ENCODE measurements around the gene PLEK. TPM values are rescaled to one million over a fixed set of nuclear protein-coding genes. Genes with fewer than 3 reads are reported as not detected.
A peak's percentile ranks its signal among the peaks of the same experiment; 100 is the strongest.

PLEK gene
- total RNA-seq, 1 experiment from 2014 or later, result 232 TPM

- Histone ChIP-seq H3K4me2 (ENCODE audit: low read depth, low read length, poor library complexity, severe bottlenecking) (peak overlapping the region; percentile 32), H3K27me3 (ENCODE audit: low read length) (no peaks in the 10 kb centered on the region), H3K9me2 (replicated peaks; ENCODE audit: insufficient read depth, low read length) (no peaks in the 10 kb centered on the region), H3K27ac (ENCODE audit: low read length) (peak overlapping the region; percentile 6; the same call in 1 of the 2 replicates), H3K4me3 (ENCODE audit: low read length) (no peak overlapping the region), H4K20me1 (ENCODE audit: insufficient read depth, low read depth, low read length) (no peaks in the 10 kb centered on the region), H3K9ac (ENCODE audit: low read length) (no peak overlapping the region), H2AFZ (ENCODE audit: low read length) (no peak overlapping the region), H3K9me3 (ENCODE audit: low read length) (no peaks in the 10 kb centered on the region), H3K79me2 (ENCODE audit: low read length) (peaks cover 20% of the 10 kb centered on the region), H3K36me3 (ENCODE audit: insufficient read depth, low read length) (no peaks in the 10 kb centered on the region), H3K4me1 (ENCODE audit: low read length) (peaks cover 53% of the 10 kb centered on the region)
- peak; percentile 65 for DNase-seq
These were observed 5.2 kb upstream of the PLEK start for GRCh38 chr2:68359889-68360288.

- peak overlapping the region; percentile 62; the same call in 1 of the 2 replicates for H2AFZ ChIP-seq (ENCODE audit: low read length)
- H3K9me3 ChIP-seq (ENCODE audit: low read length), result no peaks in the 10 kb centered on the region
- no peaks in the 10 kb centered on the region for H3K27me3 ChIP-seq (ENCODE audit: low read length)
- H3K36me3 ChIP-seq (ENCODE audit: insufficient read depth, low read length), result no peaks in the 10 kb centered on the region; the same call in 1 of the 2 replicates
- peaks cover 41% of the 10 kb centered on the region for H3K79me2 ChIP-seq (ENCODE audit: low read length)
- peak overlapping the region; percentile 61 for H3K9ac ChIP-seq (ENCODE audit: low read length)
- no peaks in the 10 kb centered on the region for H4K20me1 ChIP-seq (ENCODE audit: insufficient read depth, low read depth, low read length)
- H3K4me2 ChIP-seq (ENCODE audit: low read depth, low read length, poor library complexity, severe bottlenecking), result peak overlapping the region; percentile 70
- H3K4me1 ChIP-seq (ENCODE audit: low read length), result peaks cover 62% of the 10 kb centered on the region
- no peaks in the 10 kb centered on the region for H3K9me2 ChIP-seq (replicated peaks; ENCODE audit: insufficient read depth, low read length)
- peak overlapping the region; percentile 96 for H3K27ac ChIP-seq (ENCODE audit: low read length)
- peak; percentile 97 for DNase-seq
- H3K4me3 ChIP-seq (ENCODE audit: low read length), result peak overlapping the region; percentile 36
These were observed 3.0 kb upstream of the PLEK start for GRCh38 chr2:68362069-68362468.

- H3K4me1 ChIP-seq (ENCODE audit: low read length), result peaks cover 66% of the 10 kb centered on the region
- H3K9me2 ChIP-seq (replicated peaks; ENCODE audit: insufficient read depth, low read length), result no peaks in the 10 kb centered on the region
- H3K79me2 ChIP-seq (ENCODE audit: low read length), result peaks cover 48% of the 10 kb centered on the region
- H3K9ac ChIP-seq (ENCODE audit: low read length), result peak overlapping the region; percentile 61
- no peaks in the 10 kb centered on the region for H3K9me3 ChIP-seq (ENCODE audit: low read length)
- H2AFZ ChIP-seq (ENCODE audit: low read length), result peak overlapping the region; percentile 62
- 0 out of 2 replicates have a peak, but pooled peaks cover 3% of the 10 kb centered on the region for H4K20me1 ChIP-seq (ENCODE audit: insufficient read depth, low read depth, low read length)
- peaks cover 6% of the 10 kb centered on the region for H3K36me3 ChIP-seq (ENCODE audit: insufficient read depth, low read length)
- H3K4me2 ChIP-seq (ENCODE audit: low read depth, low read length, poor library complexity, severe bottlenecking), result peak overlapping the region; percentile 70
- H3K27ac ChIP-seq (ENCODE audit: low read length), result peak overlapping the region; percentile 96
- no peaks in the 10 kb centered on the region for H3K27me3 ChIP-seq (ENCODE audit: low read length)
- H3K4me3 ChIP-seq (ENCODE audit: low read length), result peak overlapping the region; percentile 36
- DNase-seq, result peak; percentile 67
These were observed 2.3 kb upstream of the PLEK start for GRCh38 chr2:68362749-68363148.

GRCh38 chr2:68363721-68364120 lies 1.4 kb upstream of the PLEK start:
- H3K27ac ChIP-seq (ENCODE audit: low read length), result peak overlapping the region; percentile 96
- peak overlapping the region; percentile 89; the same call in 1 of the 2 replicates for H3K4me3 ChIP-seq (ENCODE audit: low read length)
- peaks cover 69% of the 10 kb centered on the region for H3K4me1 ChIP-seq (ENCODE audit: low read length)
- peak overlapping the region; percentile 88 for H3K9ac ChIP-seq (ENCODE audit: low read length)
- no peaks in the 10 kb centered on the region for H3K9me3 ChIP-seq (ENCODE audit: low read length)
- no peaks in the 10 kb centered on the region for H3K9me2 ChIP-seq (replicated peaks; ENCODE audit: insufficient read depth, low read length)
- peaks cover 16% of the 10 kb centered on the region for H3K36me3 ChIP-seq (ENCODE audit: insufficient read depth, low read length)
- H3K27me3 ChIP-seq (ENCODE audit: low read length), result no peaks in the 10 kb centered on the region
- H3K79me2 ChIP-seq (ENCODE audit: low read length), result peaks cover 58% of the 10 kb centered on the region
- peak; percentile 54 for DNase-seq
- H3K4me2 ChIP-seq (ENCODE audit: low read depth, low read length, poor library complexity, severe bottlenecking), result peak overlapping the region; percentile 90
- peaks cover 3% of the 10 kb centered on the region; the same call in 1 of the 2 replicates for H4K20me1 ChIP-seq (ENCODE audit: insufficient read depth, low read depth, low read length)
- no peak overlapping the region for H2AFZ ChIP-seq (ENCODE audit: low read length)

GRCh38 chr2:68366083-68366560 lies 1.0 kb downstream of the PLEK start:
- Histone ChIP-seq H2AFZ (ENCODE audit: low read length) (no peak overlapping the region), H3K9me3 (ENCODE audit: low read length) (no peaks in the 10 kb centered on the region), H3K27ac (ENCODE audit: low read length) (peak overlapping the region; percentile 96), H3K4me2 (ENCODE audit: low read depth, low read length, poor library complexity, severe bottlenecking) (peak overlapping the region; percentile 90), H3K4me3 (ENCODE audit: low read length) (peak overlapping the region; percentile 89), H3K9me2 (replicated peaks; ENCODE audit: insufficient read depth, low read length) (no peaks in the 10 kb centered on the region), H4K20me1 (ENCODE audit: insufficient read depth, low read depth, low read length) (peaks cover 3% of the 10 kb centered on the region; the same call in 1 of the 2 replicates), H3K36me3 (ENCODE audit: insufficient read depth, low read length) (peaks cover 35% of the 10 kb centered on the region), H3K9ac (ENCODE audit: low read length) (peak overlapping the region; percentile 88), H3K27me3 (ENCODE audit: low read length) (no peaks in the 10 kb centered on the region), H3K4me1 (ENCODE audit: low read length) (peaks cover 80% of the 10 kb centered on the region), H3K79me2 (ENCODE audit: low read length) (peaks cover 82% of the 10 kb centered on the region)
- DNase-seq, result peak; percentile 85

GRCh38 chr2:68367953-68368653 lies 3.0 kb downstream of the PLEK start:
- H2AFZ ChIP-seq (ENCODE audit: low read length), result no peak overlapping the region
- peaks cover 52% of the 10 kb centered on the region for H3K36me3 ChIP-seq (ENCODE audit: insufficient read depth, low read length)
- H3K4me1 ChIP-seq (ENCODE audit: low read length), result peaks cover 87% of the 10 kb centered on the region
- no peaks in the 10 kb centered on the region for H3K9me2 ChIP-seq (replicated peaks; ENCODE audit: insufficient read depth, low read length)
- no peaks in the 10 kb centered on the region for H3K9me3 ChIP-seq (ENCODE audit: low read length)
- H3K79me2 ChIP-seq (ENCODE audit: low read length), result peaks cover 100% of the 10 kb centered on the region
- no peaks in the 10 kb centered on the region for H3K27me3 ChIP-seq (ENCODE audit: low read length)
- H3K27ac ChIP-seq (ENCODE audit: low read length), result peak overlapping the region; percentile 96
- peak overlapping the region; percentile 89 for H3K4me3 ChIP-seq (ENCODE audit: low read length)
- DNase-seq, result peak; percentile 56
- peaks cover 3% of the 10 kb centered on the region; the same call in 1 of the 2 replicates for H4K20me1 ChIP-seq (ENCODE audit: insufficient read depth, low read depth, low read length)
- H3K9ac ChIP-seq (ENCODE audit: low read length), result peak overlapping the region; percentile 88
- H3K4me2 ChIP-seq (ENCODE audit: low read depth, low read length, poor library complexity, severe bottlenecking), result peak overlapping the region; percentile 90

GRCh38 chr2:68368654-68369336 lies 3.7 kb downstream of the PLEK start:
- Histone ChIP-seq H3K4me2 (ENCODE audit: low read depth, low read length, poor library complexity, severe bottlenecking) (peak overlapping the region; percentile 90), H3K27ac (ENCODE audit: low read length) (peak overlapping the region; percentile 96), H2AFZ (ENCODE audit: low read length) (no peak overlapping the region), H3K4me3 (ENCODE audit: low read length) (peak overlapping the region; percentile 89), H3K9me2 (replicated peaks; ENCODE audit: insufficient read depth, low read length) (no peaks in the 10 kb centered on the region), H3K36me3 (ENCODE audit: insufficient read depth, low read length) (peaks cover 53% of the 10 kb centered on the region), H3K27me3 (ENCODE audit: low read length) (no peaks in the 10 kb centered on the region), H3K4me1 (ENCODE audit: low read length) (peaks cover 87% of the 10 kb centered on the region), H3K79me2 (ENCODE audit: low read length) (peaks cover 99% of the 10 kb centered on the region), H3K9me3 (ENCODE audit: low read length) (no peaks in the 10 kb centered on the region), H4K20me1 (ENCODE audit: insufficient read depth, low read depth, low read length) (peaks cover 3% of the 10 kb centered on the region; the same call in 1 of the 2 replicates), H3K9ac (ENCODE audit: low read length) (peak overlapping the region; percentile 88)
- DNase-seq, result peak; percentile 54

GRCh38 chr2:68369337-68369734 lies 4.3 kb downstream of the PLEK start:
- peaks cover 57% of the 10 kb centered on the region for H3K36me3 ChIP-seq (ENCODE audit: insufficient read depth, low read length)
- peak overlapping the region; percentile 90 for H3K4me2 ChIP-seq (ENCODE audit: low read depth, low read length, poor library complexity, severe bottlenecking)
- H3K9me2 ChIP-seq (replicated peaks; ENCODE audit: insufficient read depth, low read length), result no peaks in the 10 kb centered on the region
- peaks cover 99% of the 10 kb centered on the region for H3K79me2 ChIP-seq (ENCODE audit: low read length)
- H3K4me1 ChIP-seq (ENCODE audit: low read length), result peaks cover 87% of the 10 kb centered on the region
- DNase-seq, result no peak
- H2AFZ ChIP-seq (ENCODE audit: low read length), result no peak overlapping the region
- peaks cover 3% of the 10 kb centered on the region; the same call in 1 of the 2 replicates for H4K20me1 ChIP-seq (ENCODE audit: insufficient read depth, low read depth, low read length)
- peak overlapping the region; percentile 22; the same call in 1 of the 2 replicates for H3K9ac ChIP-seq (ENCODE audit: low read length)
- H3K9me3 ChIP-seq (ENCODE audit: low read length), result no peaks in the 10 kb centered on the region
- H3K4me3 ChIP-seq (ENCODE audit: low read length), result peak overlapping the region; percentile 89
- H3K27me3 ChIP-seq (ENCODE audit: low read length), result no peaks in the 10 kb centered on the region
- H3K27ac ChIP-seq (ENCODE audit: low read length), result peak overlapping the region; percentile 96
